GM21723 (cell line): Measurements from ENCODE around the gene GTPBP3.

Source experiments
- ATAC-seq: cut with Tn5 transposase; IDR thresholded peaks from one replicate; pipeline ENCODE4 v1.9.1; 2021; ENCODE audit warnings: mild to moderate bottlenecking, moderate library complexity; ENCODE audit not compliant: unreplicated experiment

GTPBP3 gene

DNA sequence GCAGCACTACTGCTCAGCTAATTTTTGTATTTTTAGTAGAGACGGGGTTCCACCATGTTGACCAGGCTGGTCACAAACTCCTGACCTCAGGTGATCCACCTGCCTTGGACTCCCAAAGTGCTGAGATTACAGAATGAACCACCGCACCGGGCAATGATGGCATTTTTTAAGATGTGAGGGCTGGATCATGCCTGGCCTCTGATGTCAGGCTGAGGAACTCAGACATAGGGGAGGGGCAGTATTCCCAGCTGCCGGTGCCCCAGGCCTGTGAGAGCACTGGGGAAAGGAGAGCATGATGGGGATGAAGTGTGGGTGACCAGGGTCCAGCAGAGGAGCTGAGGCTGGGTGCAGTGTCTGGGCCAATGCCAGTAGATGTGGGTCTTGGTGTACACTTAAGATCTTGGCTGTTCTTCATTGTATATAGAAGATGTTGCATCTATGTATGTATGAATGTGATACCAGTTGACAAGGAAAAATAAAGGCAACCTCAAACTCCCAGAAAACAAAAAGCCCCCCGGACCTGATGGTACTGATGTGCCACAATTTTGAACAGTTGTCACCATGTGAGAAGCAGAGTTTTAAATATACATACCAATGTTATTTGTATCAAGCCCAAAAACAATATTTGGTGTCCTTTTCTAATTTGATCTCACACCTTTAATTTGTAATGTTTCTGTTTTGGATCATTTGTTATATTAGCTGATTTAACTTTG lies 43.2 kb downstream of the GTPBP3 start:
- no peak for ATAC-seq

DNA sequence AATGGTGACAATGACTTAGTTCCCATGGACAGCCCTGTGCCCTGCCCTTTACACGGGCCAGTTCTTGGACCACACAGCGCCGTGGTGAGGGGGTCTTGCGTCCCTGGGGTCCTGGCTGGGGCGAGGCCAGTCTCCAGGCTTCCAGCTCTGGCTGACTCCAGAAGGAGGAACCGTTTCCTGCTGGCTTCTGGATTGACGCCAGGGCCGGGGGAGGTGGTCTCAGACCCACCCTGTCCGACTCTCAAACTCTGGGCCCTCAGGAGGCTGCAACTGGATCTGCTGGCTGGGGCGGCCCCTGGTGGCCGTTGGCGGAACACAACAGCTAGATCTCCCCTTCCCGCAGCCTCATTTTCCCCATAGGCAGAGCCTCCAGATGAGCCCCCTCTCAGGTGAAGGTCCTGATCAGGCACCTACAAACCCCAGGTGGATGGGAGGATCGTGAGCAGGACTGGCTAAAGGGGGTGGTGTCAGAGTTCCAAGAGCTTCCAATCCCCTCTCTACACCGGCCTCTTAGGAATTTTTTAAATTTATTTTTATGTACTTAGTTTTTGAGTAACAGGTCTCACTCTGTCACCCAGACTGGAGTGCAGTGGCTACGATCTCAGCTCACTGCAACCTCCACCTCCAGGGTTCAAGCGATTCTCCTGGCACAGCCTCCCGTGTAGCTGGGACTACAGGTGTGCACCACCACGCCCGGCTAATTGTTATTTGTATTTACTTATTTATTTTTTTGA lies 48.7 kb downstream of the GTPBP3 start:
- ATAC-seq, result no peak

GRCh38 chr19:17389288-17389687 lies 51.9 kb downstream of the GTPBP3 start:
- ATAC-seq, result no peak

- no peak for ATAC-seq
Measured at GRCh38 chr19:17389957-17390664, 52.8 kb downstream of the GTPBP3 start.

DNA sequence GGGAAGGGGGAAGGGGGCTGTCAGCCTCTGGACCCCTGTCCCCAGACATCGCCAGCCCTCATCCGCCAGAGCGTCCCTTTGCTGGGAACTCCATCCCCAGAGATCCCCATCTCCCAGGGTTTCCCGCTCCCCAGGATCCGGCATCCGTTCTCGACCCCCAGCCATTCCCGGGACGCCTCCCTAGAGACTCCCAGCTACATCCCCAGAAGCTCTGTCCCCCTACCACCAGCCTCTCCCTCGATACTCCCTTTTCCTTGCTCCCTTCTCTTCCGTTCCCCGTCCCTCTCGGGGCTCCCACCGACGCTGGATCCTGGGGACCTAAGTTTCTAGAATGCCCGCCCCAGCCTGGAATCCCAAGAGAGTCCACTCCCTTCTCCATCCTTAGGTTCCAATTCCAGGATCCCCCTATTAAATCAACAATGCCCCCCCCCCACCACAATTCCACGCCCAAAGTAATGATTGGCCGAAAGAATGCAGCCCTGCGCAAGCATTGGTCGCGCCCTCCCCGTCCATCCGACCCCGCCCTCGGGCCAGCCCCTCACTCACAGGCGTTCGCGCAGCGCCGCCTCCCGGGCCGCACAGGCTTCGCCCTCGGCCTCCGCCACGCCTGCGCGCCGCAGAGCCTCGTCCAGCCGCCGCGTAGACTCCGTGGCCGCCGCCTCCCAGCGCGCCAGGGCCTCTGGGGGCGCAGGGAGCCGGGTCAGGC lies 53.5 kb downstream of the GTPBP3 start:
- ATAC-seq, result peak; percentile 89

- no peak for ATAC-seq
Measured at GRCh38 chr19:17391371-17392151, 54.2 kb downstream of the GTPBP3 start.
